ENCODE data around the gene ITGB1. TPM values are rescaled to one million over a fixed set of nuclear protein-coding genes. Genes with fewer than 3 reads are reported as not detected.
A peak's percentile ranks its signal among the peaks of the same experiment; 100 is the strongest.

The ITGB1 gene
- total and polyA plus RNA-seq, 9 of the 15 experiments (the other 6 are each of a cell fraction or from before 2014, with no cell fraction given) = 40.2 to 194 (median 155) TPM

DNA sequence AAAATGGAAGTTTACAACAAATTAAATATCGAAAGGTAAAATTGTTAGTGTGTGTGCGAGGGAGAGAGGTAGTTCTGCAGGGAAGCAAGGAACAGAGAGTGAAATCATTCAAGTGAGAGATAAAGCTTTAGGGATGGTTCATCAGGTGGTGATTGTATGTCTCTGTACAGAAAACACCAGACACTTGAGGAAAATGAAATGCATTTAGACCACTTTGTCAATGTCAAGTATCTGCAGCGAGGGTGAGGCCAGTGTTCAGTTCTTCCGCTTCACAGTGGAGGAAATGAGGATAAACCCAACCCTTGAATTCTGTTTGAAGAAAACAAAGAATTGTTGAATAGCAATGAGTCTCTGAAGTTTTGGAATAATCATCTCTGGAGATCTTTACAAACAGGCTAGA lies 14.4 kb upstream of the ITGB1 start (continued):
- TF ChIP-seq RCOR1 (IDR thresholded peaks at IDR 0.05; ENCODE audit: borderline replicate concordance in 1 of 2, low read depth in 2 of 2, low read length in 2 of 2) (peak in 1 of 2 experiments; percentile 62; a peak in 1 of 4 replicates), POLR2AphosphoS5 (IDR thresholded peaks at IDR 0.05; ENCODE audit: control insufficient read depth, insufficient read depth, low read depth, low read length) (no peak), ATF1 (CRISPR knock-in tag; IDR thresholded peaks at IDR 0.05) (no peak), ATF1 (tag; IDR thresholded peaks at IDR 0.05) (no peak), YBX1 (IDR thresholded peaks at IDR 0.05) (no peak), ILK (tag; IDR thresholded peaks at IDR 0.05; ENCODE audit: borderline replicate concordance, low read depth) (no peak), GATAD2A (IDR thresholded peaks at IDR 0.05) (0 out of 2 replicates have a peak, but pooled peaks have one; percentile 18), ZNF778 (CRISPR knock-in tag; IDR thresholded peaks at IDR 0.05) (no peak), ETV6 (IDR thresholded peaks at IDR 0.05; ENCODE audit: borderline replicate concordance in 1 of 2, low read depth in 2 of 2, low read length in 1 of 2) (no peak), ETV6 (CRISPR knock-in tag; IDR thresholded peaks at IDR 0.05; ENCODE audit: borderline replicate concordance) (no peak)
- TF ChIP-seq, protein P1, sequence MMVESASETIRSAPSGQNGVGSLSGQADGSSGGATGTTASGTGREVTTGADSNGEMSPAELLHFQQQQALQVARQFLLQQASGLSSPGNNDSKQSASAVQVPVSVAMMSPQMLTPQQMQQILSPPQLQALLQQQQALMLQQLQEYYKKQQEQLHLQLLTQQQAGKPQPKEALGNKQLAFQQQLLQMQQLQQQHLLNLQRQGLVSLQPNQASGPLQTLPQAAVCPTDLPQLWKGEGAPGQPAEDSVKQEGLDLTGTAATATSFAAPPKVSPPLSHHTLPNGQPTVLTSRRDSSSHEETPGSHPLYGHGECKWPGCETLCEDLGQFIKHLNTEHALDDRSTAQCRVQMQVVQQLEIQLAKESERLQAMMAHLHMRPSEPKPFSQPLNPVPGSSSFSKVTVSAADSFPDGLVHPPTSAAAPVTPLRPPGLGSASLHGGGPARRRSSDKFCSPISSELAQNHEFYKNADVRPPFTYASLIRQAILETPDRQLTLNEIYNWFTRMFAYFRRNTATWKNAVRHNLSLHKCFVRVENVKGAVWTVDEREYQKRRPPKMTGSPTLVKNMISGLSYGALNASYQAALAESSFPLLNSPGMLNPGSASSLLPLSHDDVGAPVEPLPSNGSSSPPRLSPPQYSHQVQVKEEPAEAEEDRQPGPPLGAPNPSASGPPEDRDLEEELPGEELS (CRISPR knock-in tag; IDR thresholded peaks at IDR 0.05; ENCODE audit: borderline replicate concordance) = no peak
- TF ChIP-seq, protein P2, sequence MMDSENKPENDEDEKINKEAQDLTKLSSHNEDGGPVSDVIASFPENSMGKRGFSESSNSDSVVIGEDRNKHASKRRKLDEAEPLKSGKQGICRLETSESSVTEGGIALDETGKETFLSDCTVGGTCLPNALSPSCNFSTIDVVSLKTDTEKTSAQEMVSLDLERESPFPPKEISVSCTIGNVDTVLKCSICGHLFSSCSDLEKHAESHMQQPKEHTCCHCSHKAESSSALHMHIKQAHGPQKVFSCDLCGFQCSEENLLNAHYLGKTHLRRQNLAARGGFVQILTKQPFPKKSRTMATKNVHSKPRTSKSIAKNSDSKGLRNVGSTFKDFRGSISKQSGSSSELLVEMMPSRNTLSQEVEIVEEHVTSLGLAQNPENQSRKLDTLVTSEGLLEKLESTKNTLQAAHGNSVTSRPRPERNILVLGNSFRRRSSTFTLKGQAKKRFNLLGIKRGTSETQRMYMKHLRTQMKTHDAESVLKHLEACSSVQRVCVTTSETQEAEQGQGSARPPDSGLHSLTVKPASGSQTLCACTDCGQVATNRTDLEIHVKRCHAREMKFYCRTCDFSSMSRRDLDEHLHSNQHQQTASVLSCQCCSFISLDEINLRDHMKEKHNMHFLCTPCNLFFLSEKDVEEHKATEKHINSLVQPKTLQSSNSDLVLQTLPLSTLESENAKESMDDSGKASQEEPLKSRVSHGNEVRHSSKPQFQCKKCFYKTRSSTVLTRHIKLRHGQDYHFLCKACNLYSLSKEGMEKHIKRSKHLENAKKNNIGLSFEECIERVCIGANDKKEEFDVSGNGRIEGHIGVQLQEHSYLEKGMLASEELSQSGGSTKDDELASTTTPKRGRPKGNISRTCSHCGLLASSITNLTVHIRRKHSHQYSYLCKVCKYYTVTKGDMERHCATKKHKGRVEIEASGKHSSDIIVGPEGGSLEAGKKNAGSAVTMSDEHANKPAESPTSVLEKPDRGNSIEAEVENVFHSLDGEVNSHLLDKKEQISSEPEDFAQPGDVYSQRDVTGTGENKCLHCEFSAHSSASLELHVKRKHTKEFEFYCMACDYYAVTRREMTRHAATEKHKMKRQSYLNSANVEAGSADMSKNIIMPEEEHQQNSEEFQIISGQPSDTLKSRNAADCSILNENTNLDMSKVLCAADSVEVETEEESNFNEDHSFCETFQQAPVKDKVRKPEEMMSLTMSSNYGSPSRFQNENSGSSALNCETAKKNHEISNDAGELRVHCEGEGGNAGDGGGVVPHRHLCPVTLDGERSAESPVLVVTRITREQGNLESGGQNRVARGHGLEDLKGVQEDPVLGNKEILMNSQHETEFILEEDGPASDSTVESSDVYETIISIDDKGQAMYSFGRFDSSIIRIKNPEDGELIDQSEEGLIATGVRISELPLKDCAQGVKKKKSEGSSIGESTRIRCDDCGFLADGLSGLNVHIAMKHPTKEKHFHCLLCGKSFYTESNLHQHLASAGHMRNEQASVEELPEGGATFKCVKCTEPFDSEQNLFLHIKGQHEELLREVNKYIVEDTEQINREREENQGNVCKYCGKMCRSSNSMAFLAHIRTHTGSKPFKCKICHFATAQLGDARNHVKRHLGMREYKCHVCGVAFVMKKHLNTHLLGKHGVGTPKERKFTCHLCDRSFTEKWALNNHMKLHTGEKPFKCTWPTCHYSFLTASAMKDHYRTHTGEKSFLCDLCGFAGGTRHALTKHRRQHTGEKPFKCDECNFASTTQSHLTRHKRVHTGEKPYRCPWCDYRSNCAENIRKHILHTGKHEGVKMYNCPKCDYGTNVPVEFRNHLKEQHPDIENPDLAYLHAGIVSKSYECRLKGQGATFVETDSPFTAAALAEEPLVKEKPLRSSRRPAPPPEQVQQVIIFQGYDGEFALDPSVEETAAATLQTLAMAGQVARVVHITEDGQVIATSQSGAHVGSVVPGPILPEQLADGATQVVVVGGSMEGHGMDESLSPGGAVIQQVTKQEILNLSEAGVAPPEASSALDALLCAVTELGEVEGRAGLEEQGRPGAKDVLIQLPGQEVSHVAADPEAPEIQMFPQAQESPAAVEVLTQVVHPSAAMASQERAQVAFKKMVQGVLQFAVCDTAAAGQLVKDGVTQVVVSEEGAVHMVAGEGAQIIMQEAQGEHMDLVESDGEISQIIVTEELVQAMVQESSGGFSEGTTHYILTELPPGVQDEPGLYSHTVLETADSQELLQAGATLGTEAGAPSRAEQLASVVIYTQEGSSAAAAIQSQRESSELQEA (IDR thresholded peaks at IDR 0.05; ENCODE audit: low read depth) = no peak
- TF ChIP-seq, protein P3, sequence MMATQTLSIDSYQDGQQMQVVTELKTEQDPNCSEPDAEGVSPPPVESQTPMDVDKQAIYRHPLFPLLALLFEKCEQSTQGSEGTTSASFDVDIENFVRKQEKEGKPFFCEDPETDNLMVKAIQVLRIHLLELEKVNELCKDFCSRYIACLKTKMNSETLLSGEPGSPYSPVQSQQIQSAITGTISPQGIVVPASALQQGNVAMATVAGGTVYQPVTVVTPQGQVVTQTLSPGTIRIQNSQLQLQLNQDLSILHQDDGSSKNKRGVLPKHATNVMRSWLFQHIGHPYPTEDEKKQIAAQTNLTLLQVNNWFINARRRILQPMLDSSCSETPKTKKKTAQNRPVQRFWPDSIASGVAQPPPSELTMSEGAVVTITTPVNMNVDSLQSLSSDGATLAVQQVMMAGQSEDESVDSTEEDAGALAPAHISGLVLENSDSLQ (IDR thresholded peaks at IDR 0.05) = peak; percentile 91
- TF ChIP-seq, protein P4, sequence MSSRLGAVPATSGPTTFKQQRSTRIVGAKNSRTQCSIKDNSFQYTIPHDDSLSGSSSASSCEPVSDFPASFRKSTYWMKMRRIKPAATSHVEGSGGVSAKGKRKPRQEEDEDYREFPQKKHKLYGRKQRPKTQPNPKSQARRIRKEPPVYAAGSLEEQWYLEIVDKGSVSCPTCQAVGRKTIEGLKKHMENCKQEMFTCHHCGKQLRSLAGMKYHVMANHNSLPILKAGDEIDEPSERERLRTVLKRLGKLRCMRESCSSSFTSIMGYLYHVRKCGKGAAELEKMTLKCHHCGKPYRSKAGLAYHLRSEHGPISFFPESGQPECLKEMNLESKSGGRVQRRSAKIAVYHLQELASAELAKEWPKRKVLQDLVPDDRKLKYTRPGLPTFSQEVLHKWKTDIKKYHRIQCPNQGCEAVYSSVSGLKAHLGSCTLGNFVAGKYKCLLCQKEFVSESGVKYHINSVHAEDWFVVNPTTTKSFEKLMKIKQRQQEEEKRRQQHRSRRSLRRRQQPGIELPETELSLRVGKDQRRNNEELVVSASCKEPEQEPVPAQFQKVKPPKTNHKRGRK (tag; IDR thresholded peaks at IDR 0.05) = peak; percentile 55; the same call in 1 of the 2 replicates
- TF ChIP-seq, protein P5, sequence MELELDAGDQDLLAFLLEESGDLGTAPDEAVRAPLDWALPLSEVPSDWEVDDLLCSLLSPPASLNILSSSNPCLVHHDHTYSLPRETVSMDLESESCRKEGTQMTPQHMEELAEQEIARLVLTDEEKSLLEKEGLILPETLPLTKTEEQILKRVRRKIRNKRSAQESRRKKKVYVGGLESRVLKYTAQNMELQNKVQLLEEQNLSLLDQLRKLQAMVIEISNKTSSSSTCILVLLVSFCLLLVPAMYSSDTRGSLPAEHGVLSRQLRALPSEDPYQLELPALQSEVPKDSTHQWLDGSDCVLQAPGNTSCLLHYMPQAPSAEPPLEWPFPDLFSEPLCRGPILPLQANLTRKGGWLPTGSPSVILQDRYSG (tag; conservative IDR thresholded peaks at IDR 0.05; ENCODE audit: low read depth) = no peak
